ENCODE data around the gene AP1M1.

AP1M1 gene

DNA sequence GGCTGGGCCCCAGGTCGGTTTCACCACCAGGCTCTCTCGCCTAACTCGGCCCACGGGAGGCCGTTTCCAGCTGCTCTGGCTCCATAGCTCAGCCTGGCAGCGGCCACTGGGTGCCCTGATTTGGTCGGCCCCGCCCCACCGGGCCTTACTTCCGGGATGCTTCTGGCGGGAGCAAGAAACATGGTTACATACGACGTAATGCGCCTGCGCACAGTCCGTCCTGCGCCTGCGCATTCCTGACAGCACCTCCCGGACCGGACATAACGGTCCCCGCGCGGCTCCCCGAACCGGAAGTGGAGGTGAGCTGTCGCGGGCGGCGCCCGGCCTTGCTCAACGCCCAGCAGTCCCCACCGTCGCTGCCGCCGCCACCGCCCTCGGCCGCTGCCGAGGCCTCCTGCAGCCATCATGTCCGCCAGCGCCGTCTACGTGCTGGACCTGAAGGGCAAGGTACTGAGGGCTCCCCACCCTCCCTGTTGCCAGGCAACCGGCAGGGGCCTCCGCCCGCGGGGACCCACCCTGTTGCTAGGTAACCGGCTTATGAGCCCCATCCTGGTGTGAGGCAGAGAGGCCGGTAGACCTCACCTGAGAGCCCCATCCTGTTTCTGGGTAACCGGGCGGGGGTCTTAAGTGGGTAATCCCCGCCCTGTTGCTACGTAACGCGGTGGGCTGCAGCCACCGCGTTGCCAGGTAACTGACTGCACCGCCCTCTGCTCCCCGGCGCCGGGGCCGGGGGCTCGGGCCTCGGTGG is at the start of gene AP1M1:
Gene AP1M1, plus strand, starts transcription at position 290 of the 748 bp plus-strand sequence. Its CDS starts 116 bp downstream, at position 406.
- Mint-ChIP-seq H3K27ac (peak within 1 kb of the TSS; percentile 91 to 94), H3K4me1 (peaks cover 53% of the 10 kb centered on the region), H3K9me3 (no peaks in the 10 kb centered on the region), H3K4me3 (peak within 1 kb of the TSS; percentile 89 to 97), H3K27me3 (no peaks in the 10 kb centered on the region)
- ATAC-seq (peak; percentile 93), DNase-seq (peak; percentile 98 to 99)

DNA sequence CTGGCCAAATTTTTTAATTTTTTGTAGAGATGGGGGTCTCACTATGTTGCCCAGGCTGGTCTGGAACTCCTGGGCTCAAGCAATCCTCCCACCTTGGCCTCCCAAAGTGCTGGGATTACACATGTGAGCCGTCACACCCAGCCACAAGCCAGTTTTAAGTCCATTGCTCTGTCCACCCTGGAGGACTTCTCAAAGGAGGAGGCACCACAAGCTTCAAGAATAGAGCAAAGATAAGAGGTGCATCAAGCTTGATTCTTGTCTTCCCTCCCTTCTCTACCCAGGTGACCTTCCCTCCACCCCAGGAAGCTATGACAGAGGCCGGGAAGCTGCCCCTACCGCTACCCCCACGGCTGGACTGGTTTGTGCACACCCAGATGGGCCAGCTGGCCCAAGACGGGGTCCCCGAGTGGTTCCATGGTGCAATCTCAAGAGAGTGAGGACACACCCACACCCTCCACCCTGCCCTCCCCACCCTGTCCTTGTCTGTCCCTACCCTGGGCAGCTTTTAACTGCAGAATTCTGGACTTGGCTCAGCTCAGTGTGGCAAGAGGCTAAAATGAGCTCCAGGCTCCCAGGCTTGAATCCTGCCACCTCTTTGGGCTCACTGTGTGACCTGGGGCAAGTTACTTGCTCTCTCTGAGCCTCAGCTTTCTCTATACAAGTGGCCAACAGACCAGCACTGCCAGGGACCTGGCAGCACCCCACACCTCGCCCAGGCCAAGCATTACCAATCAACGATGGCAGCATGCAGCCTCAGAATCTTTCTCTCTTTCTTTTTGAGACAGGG is 49.1 kb upstream of the AP1M1 start:
- Mint-ChIP-seq H3K4me1 (peaks cover 37% of the 10 kb centered on the region), H3K4me3 (no peak overlapping the region), H3K27me3 (no peaks in the 10 kb centered on the region), H3K27ac (no peak overlapping the region), H3K9me3 (no peaks in the 10 kb centered on the region)
- DNase-seq (no peak), ATAC-seq (no peak)

DNA sequence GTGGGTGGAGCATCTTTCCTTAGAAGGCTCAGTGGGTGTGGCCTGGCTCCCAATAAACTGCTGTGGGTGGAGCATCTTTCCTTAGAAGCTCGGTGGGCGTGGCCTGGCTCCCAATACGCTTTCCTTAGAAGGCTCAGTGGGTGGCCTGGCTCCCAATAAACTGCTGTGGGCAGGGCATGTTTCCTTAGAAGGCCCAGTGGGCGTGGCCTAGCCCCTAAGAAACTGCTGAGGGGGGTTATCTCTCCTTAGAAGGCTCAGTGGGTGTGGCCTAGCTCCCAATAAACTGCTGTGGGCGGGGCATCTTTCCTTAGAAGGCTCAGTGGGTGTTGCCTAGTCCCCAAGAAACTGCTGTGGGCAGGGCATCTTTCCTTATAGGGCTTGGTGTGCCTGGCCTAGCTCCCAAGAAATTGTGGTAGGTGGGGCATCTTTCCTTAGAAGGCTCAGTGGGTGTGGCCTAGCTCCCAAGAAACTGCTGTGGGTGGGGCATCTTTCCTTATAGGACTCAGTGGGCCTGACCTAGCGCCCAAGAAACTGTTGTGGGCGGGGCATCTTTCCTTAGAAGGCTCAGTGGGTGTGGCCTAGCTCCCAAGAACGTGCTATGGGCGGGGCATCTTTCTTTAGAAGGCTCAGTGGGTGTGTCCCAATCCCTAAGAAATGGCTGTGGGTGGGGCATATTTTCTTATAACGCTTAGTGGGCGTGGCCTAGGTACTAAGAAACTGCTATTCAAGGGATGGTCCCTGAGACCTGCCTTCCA is 44.0 kb upstream of the AP1M1 start:
- H3K27me3 Mint-ChIP-seq: no peaks in the 10 kb centered on the region
- H3K27ac Mint-ChIP-seq: peak overlapping the region in 1 of 2 donors; percentile 19
- DNase-seq: no peak
- no peak overlapping the region for H3K4me3 Mint-ChIP-seq
- no peak for ATAC-seq
- no peaks in the 10 kb centered on the region for H3K9me3 Mint-ChIP-seq
- H3K4me1 Mint-ChIP-seq: peaks cover 32% of the 10 kb centered on the region

DNA sequence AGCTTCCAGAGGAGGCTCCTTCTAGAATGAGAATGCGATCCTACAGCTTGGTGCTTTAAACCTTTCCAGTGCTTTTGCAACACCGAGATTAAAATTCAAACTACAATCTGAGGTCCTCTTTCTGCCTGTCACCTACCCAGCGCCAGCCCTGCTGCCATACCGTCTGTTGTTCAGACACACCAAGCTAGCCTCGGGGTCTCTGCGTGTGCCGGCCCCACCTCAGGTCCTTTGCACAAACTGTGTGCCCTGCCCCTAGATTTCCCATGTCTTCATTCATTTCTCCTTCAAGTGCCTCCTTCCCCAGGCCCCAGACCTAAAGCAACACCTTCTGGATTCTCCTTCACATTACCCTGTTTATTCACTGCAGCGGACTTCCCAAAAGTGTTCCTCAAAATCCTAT is 43.2 kb upstream of the AP1M1 start:
- no peaks in the 10 kb centered on the region for H3K27me3 Mint-ChIP-seq
- ATAC-seq (no peak), DNase-seq (no peak)
- no peak overlapping the region for H3K4me3 Mint-ChIP-seq
- no peaks in the 10 kb centered on the region for H3K9me3 Mint-ChIP-seq
- H3K4me1 Mint-ChIP-seq: peaks cover 24% of the 10 kb centered on the region
- no peak overlapping the region for H3K27ac Mint-ChIP-seq

DNA sequence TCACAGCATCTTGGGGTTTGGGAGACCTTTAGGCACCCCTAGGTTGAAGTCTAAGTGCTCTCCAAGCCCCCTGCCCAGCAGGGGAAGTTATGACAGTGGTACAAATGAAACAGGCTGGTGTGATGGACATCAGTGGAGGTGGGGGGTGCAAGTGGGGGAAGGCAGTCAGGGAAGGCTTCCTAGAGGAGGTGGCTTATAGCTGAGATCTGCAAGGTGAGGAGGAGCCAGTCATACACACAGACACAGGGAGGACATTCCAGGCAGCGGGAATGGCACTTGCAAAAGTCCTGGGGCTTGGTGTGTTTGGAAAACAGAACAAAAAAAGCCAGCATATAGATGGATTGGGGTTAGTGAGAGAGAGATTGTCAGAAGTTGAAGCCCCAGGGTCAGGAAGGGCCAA is 42.6 kb upstream of the AP1M1 start:
- peaks cover 23% of the 10 kb centered on the region for H3K4me1 Mint-ChIP-seq
- no peaks in the 10 kb centered on the region for H3K9me3 Mint-ChIP-seq
- H3K4me3 Mint-ChIP-seq: no peak overlapping the region
- H3K27me3 Mint-ChIP-seq: no peaks in the 10 kb centered on the region
- H3K27ac Mint-ChIP-seq: peak overlapping the region in 1 of 2 donors; percentile 10
- no peak for ATAC-seq
- DNase-seq: no peak

DNA sequence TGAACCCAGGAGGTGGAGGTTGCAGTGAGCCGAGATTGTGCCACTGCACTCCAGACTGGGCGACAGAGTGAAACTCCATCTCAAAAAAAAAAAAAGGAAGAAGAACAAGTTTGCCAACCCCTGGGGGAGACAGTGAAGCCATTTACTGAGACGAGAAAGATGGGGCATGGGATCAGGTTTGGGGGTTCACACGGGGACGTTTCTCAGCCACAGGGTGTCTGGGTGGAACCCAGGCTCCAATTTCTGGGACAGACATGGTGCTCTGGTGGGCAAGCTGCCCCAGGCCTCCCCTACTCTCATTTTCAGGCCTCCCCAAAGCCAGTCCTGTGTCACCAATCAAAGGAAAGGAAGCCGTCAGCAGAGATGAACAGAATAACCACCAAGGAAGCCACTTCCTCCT is 40.8 kb upstream of the AP1M1 start:
- no peak for ATAC-seq
- peaks cover 40% of the 10 kb centered on the region for H3K4me1 Mint-ChIP-seq
- H3K4me3 Mint-ChIP-seq: no peak overlapping the region
- H3K27me3 Mint-ChIP-seq: no peaks in the 10 kb centered on the region
- H3K9me3 Mint-ChIP-seq: no peaks in the 10 kb centered on the region
- DNase-seq: no peak
- H3K27ac Mint-ChIP-seq: no peak overlapping the region

DNA sequence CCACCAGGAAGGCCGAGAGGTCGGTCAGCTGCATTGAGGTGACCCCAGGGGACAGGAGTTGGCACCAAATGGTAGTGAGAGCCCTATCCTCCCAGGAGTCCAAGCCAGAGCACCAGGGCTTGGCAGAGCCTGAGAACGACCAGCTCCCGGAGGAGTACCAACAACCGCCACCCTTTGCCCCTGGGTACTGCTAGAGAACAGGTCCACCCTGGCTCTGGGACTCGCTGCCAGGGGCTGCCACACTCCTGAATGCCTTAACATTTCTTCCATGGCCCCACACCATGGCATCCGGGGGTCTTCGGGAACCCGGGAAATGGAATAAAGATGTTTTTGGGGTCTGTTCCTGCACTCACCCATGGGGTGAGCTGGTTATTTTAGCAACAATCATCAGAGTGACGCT is 40.1 kb upstream of the AP1M1 start:
- H3K4me3 Mint-ChIP-seq: no peak overlapping the region
- H3K27ac Mint-ChIP-seq: no peak overlapping the region
- no peak for ATAC-seq
- no peak for DNase-seq
- no peaks in the 10 kb centered on the region for H3K27me3 Mint-ChIP-seq
- H3K4me1 Mint-ChIP-seq: peaks cover 41% of the 10 kb centered on the region
- H3K9me3 Mint-ChIP-seq: no peaks in the 10 kb centered on the region

DNA sequence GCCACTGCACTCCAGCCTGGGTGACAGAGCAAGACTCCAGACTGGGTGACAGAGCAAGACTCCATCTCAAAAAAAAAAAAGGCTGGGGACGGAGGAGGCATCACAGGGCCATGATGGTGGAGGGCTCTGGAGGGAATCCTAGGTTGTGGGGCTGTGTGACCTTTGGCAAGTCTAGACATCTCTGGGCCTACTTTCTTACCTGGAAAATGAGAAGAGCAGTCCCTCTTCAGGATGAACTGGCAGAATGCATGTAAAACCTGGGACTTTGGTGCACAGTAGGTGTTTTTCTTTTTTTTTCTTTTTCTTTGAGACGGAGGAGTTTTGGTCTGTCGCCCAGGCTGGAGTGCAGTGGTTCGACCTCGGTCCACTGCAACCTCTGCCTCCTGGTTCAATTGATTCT is 38.1 kb upstream of the AP1M1 start:
- no peaks in the 10 kb centered on the region for H3K27me3 Mint-ChIP-seq
- no peaks in the 10 kb centered on the region for H3K9me3 Mint-ChIP-seq
- no peak overlapping the region for H3K4me3 Mint-ChIP-seq
- DNase-seq (no peak), ATAC-seq (no peak)
- peak overlapping the region in 1 of 2 donors; percentile 82 for H3K27ac Mint-ChIP-seq
- H3K4me1 Mint-ChIP-seq: peaks cover 41% of the 10 kb centered on the region

DNA sequence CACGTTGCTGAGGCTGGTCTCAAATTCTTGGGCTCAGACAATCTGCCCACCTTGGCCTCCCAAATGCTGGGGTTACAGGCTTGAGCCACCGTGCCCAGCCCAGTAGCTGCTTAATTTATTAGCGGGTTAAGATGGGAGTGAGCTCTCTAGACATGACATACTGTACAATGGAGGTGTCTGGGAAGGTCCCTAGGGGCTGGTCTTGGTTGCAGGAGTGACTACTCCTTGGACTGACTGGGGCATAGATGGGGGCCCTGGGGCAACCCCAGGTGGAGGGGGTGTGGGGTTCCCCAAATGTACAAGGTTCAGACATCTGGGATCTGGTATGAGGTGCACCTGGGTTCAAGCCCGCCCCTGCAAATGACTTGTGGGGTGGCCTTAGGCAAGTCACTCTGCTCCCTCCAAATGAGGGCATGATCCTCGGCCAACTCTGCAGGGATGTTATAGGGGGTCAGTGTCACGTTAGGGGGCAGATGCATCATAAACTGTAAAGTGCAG is 37.2 kb upstream of the AP1M1 start:
- DNase-seq: no peak
- Mint-ChIP-seq H3K27ac (peak overlapping the region in 1 of 2 donors; percentile 75), H3K9me3 (no peaks in the 10 kb centered on the region), H3K27me3 (no peaks in the 10 kb centered on the region), H3K4me1 (peaks cover 34% of the 10 kb centered on the region), H3K4me3 (peak overlapping the region; percentile 51 to 56)
- ATAC-seq: peak; percentile 67

DNA sequence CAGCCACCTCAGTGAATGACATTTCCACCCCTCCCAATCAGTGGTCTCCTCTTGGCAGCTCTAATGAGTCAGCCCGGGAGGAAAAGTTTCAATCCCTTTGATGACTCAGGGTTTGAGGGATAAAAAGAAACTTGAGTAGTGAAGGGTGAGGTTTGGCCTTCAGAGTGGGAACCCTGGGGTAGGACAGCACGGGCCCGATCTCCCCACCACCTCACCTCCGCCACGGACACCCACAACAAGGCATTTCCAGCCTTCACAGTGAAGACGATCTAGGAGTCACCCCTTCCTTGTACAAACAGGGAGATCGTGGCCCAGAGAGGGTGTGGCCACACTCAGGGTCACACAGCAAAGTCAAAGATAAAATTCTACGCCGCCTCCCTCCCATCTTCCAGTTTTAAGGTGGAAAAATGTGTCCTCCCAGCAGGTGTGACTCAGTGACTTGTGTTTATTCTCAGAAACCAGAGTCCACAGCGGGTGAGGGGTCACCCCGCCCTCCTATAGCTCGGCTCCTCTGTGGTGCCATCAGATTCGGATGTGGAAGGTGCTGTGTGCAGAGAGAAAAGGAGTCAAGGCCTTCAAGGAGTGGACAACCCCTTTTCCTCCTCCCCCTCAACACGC is 36.7 kb upstream of the AP1M1 start:
- Mint-ChIP-seq H3K4me3 (peak overlapping the region; percentile 51 to 56), H3K27me3 (no peaks in the 10 kb centered on the region), H3K4me1 (peaks cover 29% of the 10 kb centered on the region), H3K9me3 (no peaks in the 10 kb centered on the region), H3K27ac (peak overlapping the region; percentile 30 to 75)
- DNase-seq (peak; percentile 52 to 68), ATAC-seq (peak; percentile 87)

DNA sequence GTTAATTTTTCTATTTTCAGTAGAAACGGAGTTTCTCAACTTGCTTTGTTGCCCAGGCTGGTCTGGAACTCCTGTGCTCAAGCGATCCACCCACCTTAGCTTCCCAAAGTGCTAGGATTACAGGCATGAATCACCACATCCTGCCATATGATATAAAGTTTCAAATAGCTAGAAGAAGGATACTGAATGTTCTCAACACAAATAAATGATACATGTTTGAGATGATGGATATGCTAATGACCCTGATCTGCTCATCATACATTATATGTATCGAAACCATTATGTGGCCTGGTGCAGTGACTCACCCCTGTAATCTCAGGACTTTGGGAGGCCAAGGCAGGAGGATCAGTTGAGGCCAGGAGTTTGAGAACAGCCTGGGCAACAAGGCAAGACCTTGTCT is 35.9 kb upstream of the AP1M1 start:
- H3K9me3 Mint-ChIP-seq: no peaks in the 10 kb centered on the region
- H3K27me3 Mint-ChIP-seq: no peaks in the 10 kb centered on the region
- H3K27ac Mint-ChIP-seq: peak overlapping the region in 1 of 2 donors; percentile 85
- H3K4me3 Mint-ChIP-seq: peak overlapping the region in 1 of 2 donors; percentile 21
- ATAC-seq (no peak), DNase-seq (no peak)
- peaks cover 24% of the 10 kb centered on the region for H3K4me1 Mint-ChIP-seq

DNA sequence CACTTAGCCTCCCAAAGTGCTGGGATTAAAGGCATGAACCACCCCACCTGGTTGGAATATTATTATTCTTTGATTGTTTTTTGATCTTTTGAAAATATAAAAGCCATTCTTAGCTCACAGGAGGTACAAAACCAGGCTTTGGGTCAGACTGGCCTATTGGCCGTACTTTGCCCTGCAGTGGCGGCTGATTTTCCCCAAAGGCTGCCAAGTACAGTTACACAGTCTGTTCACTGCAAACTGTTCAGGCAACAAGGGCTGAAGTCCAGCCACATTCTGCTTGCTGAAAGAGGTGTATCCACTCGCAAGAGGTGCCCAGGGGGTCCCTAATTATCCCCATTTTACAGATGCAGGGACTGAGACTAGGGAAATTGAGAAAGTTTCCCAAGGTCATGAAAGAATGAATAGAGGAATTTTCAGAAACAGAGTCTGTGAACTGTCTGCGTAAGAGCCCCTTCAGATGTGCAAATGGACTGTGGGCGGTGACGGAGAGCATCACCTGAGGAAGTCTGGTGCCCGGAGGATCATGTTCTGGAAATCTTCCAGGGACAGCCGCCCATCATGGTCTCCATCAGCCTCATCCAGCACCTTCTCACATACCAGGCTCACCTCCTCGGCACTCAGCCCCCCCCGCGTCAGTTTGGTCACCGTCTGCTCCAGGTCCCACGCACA is 33.4 kb upstream of the AP1M1 start:
- DNase-seq: no peak
- Mint-ChIP-seq H3K9me3 (no peaks in the 10 kb centered on the region), H3K4me1 (peaks cover 30% of the 10 kb centered on the region), H3K4me3 (no peak overlapping the region), H3K27ac (no peak overlapping the region), H3K27me3 (no peaks in the 10 kb centered on the region)
- no peak for ATAC-seq

DNA sequence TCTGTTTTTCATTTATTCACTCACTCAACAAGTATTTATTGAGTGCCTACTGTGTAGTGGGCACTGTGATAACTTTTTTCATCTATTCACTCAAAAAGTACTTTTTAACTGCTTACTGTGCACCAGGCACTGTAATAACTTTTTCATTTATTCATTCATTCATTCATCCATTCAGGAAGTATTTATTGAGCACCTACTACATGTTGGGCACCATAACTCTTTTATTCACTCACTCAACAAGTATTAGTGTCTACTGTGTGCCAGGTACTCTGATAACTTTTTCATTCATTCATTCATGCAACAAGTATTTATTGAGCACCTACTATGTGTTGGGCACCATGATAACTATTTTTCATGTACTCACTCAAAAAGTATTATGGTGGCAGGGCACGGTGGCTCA is 31.3 kb upstream of the AP1M1 start:
- DNase-seq: no peak
- Mint-ChIP-seq H3K27ac (no peak overlapping the region), H3K4me3 (no peak overlapping the region), H3K9me3 (no peaks in the 10 kb centered on the region), H3K4me1 (peaks cover 16% of the 10 kb centered on the region), H3K27me3 (no peaks in the 10 kb centered on the region)
- no peak for ATAC-seq

DNA sequence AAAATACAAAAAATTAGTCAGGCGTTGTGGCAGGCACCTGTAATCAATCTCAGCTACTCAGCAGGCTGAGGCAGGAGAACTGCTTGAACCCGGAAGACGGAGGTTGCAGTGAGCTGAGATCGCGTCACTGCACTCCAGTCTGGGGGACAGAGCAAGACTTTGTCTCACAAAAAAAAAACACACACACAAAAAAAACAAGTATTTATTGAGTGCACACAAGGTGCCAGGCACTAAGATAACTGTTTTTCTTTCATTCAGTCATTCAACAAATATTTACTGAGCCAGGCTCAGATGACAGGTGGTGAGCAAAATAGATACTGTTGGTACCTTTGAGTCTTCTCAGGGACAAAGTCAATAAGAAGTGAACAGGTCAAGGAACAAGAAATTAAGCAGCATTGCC is 30.7 kb upstream of the AP1M1 start:
- H3K27me3 Mint-ChIP-seq: no peaks in the 10 kb centered on the region
- H3K4me1 Mint-ChIP-seq: peaks cover 11% of the 10 kb centered on the region
- no peak for DNase-seq
- H3K4me3 Mint-ChIP-seq: no peak overlapping the region
- ATAC-seq: no peak
- no peaks in the 10 kb centered on the region for H3K9me3 Mint-ChIP-seq
- no peak overlapping the region for H3K27ac Mint-ChIP-seq
